Transverse colon (tissue), 3 donors: Measurements from ENCODE around the gene BCAS2.

Source experiments
- EP300 ChIP-seq: sonication (generic); formaldehyde crosslinking; IDR thresholded peaks from one replicate; pipeline ENCODE4 v1.6.1; 2017; ENCODE audit warnings: antibody characterized with exemption, low read depth
- TF ChIP-seq, protein P1 (sequence below), 5 experiments: fragments of 200-600 bp in 3 of 5; fragments of 450-650 bp in 2 of 5; sonication (generic) in 3 of 5; IDR thresholded peaks; 1 replicate in 2 of 5; 2 replicates in 3 of 5; pipeline ENCODE4 v1.5.1; 2016 to 2017; ENCODE audit warnings: antibody characterized with exemption in 5 of 5, inconsistent platforms in 3 of 5, mild to moderate bottlenecking in 2 of 5, moderate library complexity in 1 of 5

DNA sequence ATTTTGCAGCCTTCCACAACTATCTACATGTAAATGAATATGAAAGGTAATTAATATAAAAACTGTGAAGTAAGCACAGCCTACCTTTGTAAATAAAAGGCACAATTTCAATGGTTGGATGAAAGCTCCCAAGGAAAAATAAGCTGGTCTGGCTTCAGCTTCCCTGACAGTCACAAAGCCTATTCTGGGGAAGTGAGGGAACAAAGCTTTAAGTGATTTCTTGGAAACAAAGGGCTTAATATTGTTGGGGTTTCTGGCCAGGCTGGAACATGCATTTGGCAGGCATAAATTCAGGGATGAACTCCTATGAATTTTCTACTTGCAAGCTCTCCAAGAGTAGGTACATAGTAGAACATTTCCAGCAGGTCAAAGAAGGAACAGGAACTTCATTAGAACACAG lies 17.3 kb downstream of the BCAS2 start:
- TF ChIP-seq EP300 = no peak
- TF ChIP-seq, protein P1, sequence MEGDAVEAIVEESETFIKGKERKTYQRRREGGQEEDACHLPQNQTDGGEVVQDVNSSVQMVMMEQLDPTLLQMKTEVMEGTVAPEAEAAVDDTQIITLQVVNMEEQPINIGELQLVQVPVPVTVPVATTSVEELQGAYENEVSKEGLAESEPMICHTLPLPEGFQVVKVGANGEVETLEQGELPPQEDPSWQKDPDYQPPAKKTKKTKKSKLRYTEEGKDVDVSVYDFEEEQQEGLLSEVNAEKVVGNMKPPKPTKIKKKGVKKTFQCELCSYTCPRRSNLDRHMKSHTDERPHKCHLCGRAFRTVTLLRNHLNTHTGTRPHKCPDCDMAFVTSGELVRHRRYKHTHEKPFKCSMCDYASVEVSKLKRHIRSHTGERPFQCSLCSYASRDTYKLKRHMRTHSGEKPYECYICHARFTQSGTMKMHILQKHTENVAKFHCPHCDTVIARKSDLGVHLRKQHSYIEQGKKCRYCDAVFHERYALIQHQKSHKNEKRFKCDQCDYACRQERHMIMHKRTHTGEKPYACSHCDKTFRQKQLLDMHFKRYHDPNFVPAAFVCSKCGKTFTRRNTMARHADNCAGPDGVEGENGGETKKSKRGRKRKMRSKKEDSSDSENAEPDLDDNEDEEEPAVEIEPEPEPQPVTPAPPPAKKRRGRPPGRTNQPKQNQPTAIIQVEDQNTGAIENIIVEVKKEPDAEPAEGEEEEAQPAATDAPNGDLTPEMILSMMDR (IDR thresholded peaks at IDR 0.05) = no peak
